Gastroesophageal sphincter (tissue), 3 donors: ENCODE measurements around the gene PSTPIP1.

Experiments
- POLR2A ChIP-seq, 2 donors: fragments of 450-650 bp; IDR thresholded peaks; one replicate each; pipeline ENCODE4 v1.6.1; 2017; ENCODE audit warnings: antibody characterized with exemption in 2 of 2, mild to moderate bottlenecking in 2 of 2, moderate library complexity in 1 of 2
- TF ChIP-seq, protein P1 (sequence below), 4 experiments: fragments of 200-600 bp in 2 of 4; fragments of 450-650 bp in 2 of 4; sonication (generic) in 1 of 4; IDR thresholded peaks; one replicate each; pipeline ENCODE4 v1.5.1; 2017 to 2019; ENCODE audit warnings: antibody characterized with exemption in 4 of 4, mild to moderate bottlenecking in 2 of 4, moderate library complexity in 2 of 4

- TF ChIP-seq, protein P1, sequence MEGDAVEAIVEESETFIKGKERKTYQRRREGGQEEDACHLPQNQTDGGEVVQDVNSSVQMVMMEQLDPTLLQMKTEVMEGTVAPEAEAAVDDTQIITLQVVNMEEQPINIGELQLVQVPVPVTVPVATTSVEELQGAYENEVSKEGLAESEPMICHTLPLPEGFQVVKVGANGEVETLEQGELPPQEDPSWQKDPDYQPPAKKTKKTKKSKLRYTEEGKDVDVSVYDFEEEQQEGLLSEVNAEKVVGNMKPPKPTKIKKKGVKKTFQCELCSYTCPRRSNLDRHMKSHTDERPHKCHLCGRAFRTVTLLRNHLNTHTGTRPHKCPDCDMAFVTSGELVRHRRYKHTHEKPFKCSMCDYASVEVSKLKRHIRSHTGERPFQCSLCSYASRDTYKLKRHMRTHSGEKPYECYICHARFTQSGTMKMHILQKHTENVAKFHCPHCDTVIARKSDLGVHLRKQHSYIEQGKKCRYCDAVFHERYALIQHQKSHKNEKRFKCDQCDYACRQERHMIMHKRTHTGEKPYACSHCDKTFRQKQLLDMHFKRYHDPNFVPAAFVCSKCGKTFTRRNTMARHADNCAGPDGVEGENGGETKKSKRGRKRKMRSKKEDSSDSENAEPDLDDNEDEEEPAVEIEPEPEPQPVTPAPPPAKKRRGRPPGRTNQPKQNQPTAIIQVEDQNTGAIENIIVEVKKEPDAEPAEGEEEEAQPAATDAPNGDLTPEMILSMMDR (IDR thresholded peaks at IDR 0.05) = no peak
- no peak for TF ChIP-seq POLR2A (IDR thresholded peaks at IDR 0.05)
Observed at GRCh38 chr15:77013776-77014131, 18.8 kb downstream of the PSTPIP1 start.
